GM12892 (cell line): ENCODE results near the gene SPOCK1.

Experiments
- POLR2A ChIP-seq: IDR thresholded peaks from 2 replicates; pipeline ENCODE4 v1.6.1; 2011; ENCODE audit warnings: low read depth, low read length, control low read depth
- POLR2AphosphoS5 ChIP-seq: IDR thresholded peaks from 2 replicates; pipeline ENCODE4 v1.6.1; 2011; ENCODE audit warnings: low read depth, low read length, control low read depth
- TAF1 ChIP-seq: IDR thresholded peaks from 2 replicates; pipeline ENCODE4 v1.6.1; 2011; ENCODE audit warnings: low read depth, mild to moderate bottlenecking, control low read depth, low read length, borderline replicate concordance

GRCh38 chr5:137155261-137156000 lies 343.7 kb downstream of the SPOCK1 start:
- TF ChIP-seq POLR2A, result no peak
- no peak for TF ChIP-seq TAF1
- no peak for TF ChIP-seq POLR2AphosphoS5
